ENCODE results near the gene GPAT2.
"Not testable (repeated sequence)": the region's sequence is repeated elsewhere in the genome, so short reads cannot be mapped to it uniquely, and the experiment has no call there.

DNA sequence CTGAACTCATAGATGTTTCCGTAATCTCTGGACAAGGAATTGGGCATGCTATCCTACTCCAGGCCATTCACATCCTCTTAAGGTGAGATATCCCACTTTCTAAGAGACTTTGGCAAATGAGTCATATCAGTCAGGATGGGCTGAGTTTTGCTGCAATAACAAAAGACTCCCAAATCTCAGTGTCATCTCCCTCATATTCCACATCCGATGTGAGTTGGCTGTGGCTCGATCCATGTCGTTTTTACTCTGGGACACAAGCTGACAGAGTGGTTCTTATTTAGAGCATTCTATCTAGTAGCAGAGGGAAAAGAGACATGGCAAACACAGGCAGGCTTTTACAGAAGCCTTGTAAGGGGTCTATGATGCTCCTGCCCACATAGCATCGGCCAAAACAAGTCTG is 28.5 kb downstream of the GPAT2 start:
- TF ChIP-seq, protein P1, sequence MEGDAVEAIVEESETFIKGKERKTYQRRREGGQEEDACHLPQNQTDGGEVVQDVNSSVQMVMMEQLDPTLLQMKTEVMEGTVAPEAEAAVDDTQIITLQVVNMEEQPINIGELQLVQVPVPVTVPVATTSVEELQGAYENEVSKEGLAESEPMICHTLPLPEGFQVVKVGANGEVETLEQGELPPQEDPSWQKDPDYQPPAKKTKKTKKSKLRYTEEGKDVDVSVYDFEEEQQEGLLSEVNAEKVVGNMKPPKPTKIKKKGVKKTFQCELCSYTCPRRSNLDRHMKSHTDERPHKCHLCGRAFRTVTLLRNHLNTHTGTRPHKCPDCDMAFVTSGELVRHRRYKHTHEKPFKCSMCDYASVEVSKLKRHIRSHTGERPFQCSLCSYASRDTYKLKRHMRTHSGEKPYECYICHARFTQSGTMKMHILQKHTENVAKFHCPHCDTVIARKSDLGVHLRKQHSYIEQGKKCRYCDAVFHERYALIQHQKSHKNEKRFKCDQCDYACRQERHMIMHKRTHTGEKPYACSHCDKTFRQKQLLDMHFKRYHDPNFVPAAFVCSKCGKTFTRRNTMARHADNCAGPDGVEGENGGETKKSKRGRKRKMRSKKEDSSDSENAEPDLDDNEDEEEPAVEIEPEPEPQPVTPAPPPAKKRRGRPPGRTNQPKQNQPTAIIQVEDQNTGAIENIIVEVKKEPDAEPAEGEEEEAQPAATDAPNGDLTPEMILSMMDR (IDR thresholded peaks at IDR 0.05; ENCODE audit: low read depth, low read length): not testable (repeated sequence)
- not testable (repeated sequence) for TF ChIP-seq EZH2phosphoT487 (IDR thresholded peaks at IDR 0.05; ENCODE audit: low read depth)
